Thymus (tissue), 11 donors: ENCODE measurements around the gene BSN. TPM values are rescaled to one million over a fixed set of nuclear protein-coding genes. Genes with fewer than 3 reads are reported as not detected.
"Not testable (repeated sequence)": the region's sequence is repeated elsewhere in the genome, so short reads cannot be mapped to it uniquely, and the experiment has no call there.

Experiments used
- DNase-seq, 9 donors: peaks; one replicate each; pipeline ENCODE4 v3.0.0-alpha.2; 2013; ENCODE audit warnings: low spot score in 9 of 9, low read depth in 6 of 9, missing footprints in 1 of 9
- H3K27ac ChIP-seq, 2 donors: one replicate each; pipeline ENCODE4 v1.5.1; 2013; ENCODE audit warnings: control low read depth in 1 of 2, low read depth in 1 of 2, low read length in 1 of 2, mild to moderate bottlenecking in 1 of 2, moderate library complexity in 1 of 2
- H3K27me3 ChIP-seq, 2 donors: one replicate each; pipeline ENCODE4 v1.5.1; 2013; ENCODE audit warnings: low read length in 1 of 2; ENCODE audit not compliant: control insufficient read depth in 2 of 2, insufficient read depth in 1 of 2
- H3K36me3 ChIP-seq, 2 donors: one replicate each; pipeline ENCODE4 v1.5.1; 2013; ENCODE audit warnings: low read length in 1 of 2, mild to moderate bottlenecking in 1 of 2, moderate library complexity in 1 of 2; ENCODE audit not compliant: control insufficient read depth in 2 of 2, insufficient read depth in 2 of 2
- H3K4me1 ChIP-seq, 2 donors: one replicate each; pipeline ENCODE4 v1.5.1; 2013; ENCODE audit warnings: low read length in 2 of 2; ENCODE audit not compliant: control insufficient read depth in 2 of 2, insufficient read depth in 2 of 2
- H3K4me3 ChIP-seq, 2 donors: one replicate each; pipeline ENCODE4 v1.5.1; 2013; ENCODE audit warnings: low read length in 2 of 2, control low read depth in 1 of 2, mild to moderate bottlenecking in 1 of 2
- H3K9me3 ChIP-seq, 2 donors: one replicate each; pipeline ENCODE4 v1.5.1; 2013; ENCODE audit warnings: low read length in 1 of 2, mild to moderate bottlenecking in 1 of 2; ENCODE audit not compliant: control insufficient read depth in 2 of 2, insufficient read depth in 1 of 2
- WGBS: extraction: QIAGEN DNeasy Blood & Tissue Kit; methylation state at CpG from one replicate; pipeline ENCODE4 v1.1.7; 2013; 5-methylcytosine and 5-hydroxymethylcytosine counted together
- polyA plus RNA-seq: library from polyadenylated mRNA; stranded (reverse); fragments of 200-250 nt; gene quantifications from one replicate; pipeline ENCODE4 v1.2.3, GENCODE V29; 2013
- total RNA-seq: library from RNA; stranded (reverse); fragments of 120-200 nt; gene quantifications from one replicate; pipeline ENCODE4 v1.2.4, GENCODE V29; 2013
- donor health status: healthy.

The BSN gene
- total and polyA plus RNA-seq, 2 donors: 0.09 TPM

GRCh38 chr3:49673715-49674496, 119.6 kb downstream of the BSN start, which contains the start of gene APEH:
Gene APEH (plus strand): TSS chr3:49674351. CDS start chr3:49674402, 51 bp downstream.
- H3K4me1 ChIP-seq: peaks cover 6 to 14% of the 10 kb centered on the region in 2 donors
- H3K27ac ChIP-seq: peak within 1 kb of the TSS; percentile 92 to 93
- peak within 1 kb of the TSS; percentile 66 to 69 for H3K4me3 ChIP-seq
- DNase-seq: peak; percentile 83 to 97 (median 92)
- H3K27me3 ChIP-seq: no peaks in the 10 kb centered on the region
- H3K9me3 ChIP-seq: peaks cover 0 to 4% of the 10 kb centered on the region in 2 donors
- WGBS: under 1% methylated on average over 71 of the region's 71 CpGs
- H3K36me3 ChIP-seq: peaks cover 29 to 31% of the 10 kb centered on the region in 2 donors

- Histone ChIP-seq H3K27ac (peak overlapping the region in 1 of 2 donors; percentile 22), H3K4me3 (peak overlapping the region; percentile 66 to 69), H3K27me3 (no peaks in the 10 kb centered on the region), H3K4me1 (peaks cover 6 to 14% of the 10 kb centered on the region in 2 donors), H3K9me3 (peaks cover 0 to 4% of the 10 kb centered on the region in 2 donors), H3K36me3 (peaks cover 36% of the 10 kb centered on the region in 2 donors)
- peak in 1 of 9 donors; percentile 18 for DNase-seq
- 6% methylated on average over 34 of the region's 34 CpGs for WGBS
These were observed 120.3 kb downstream of the BSN start for GRCh38 chr3:49674497-49674983.

- Histone ChIP-seq H3K4me3 (no peak overlapping the region), H3K27me3 (no peaks in the 10 kb centered on the region), H3K4me1 (peaks cover 6 to 14% of the 10 kb centered on the region in 2 donors), H3K36me3 (peaks cover 48 to 49% of the 10 kb centered on the region in 2 donors), H3K9me3 (peaks cover 0 to 4% of the 10 kb centered on the region in 2 donors), H3K27ac (no peak overlapping the region)
- DNase-seq: no peak
- WGBS: 98% methylated on average over 11 of the region's 11 CpGs
These were observed 121.6 kb downstream of the BSN start for GRCh38 chr3:49675912-49676311.

GRCh38 chr3:49680493-49681231, 126.4 kb downstream of the BSN start:
- no peaks in the 10 kb centered on the region for H3K4me1 ChIP-seq
- DNase-seq: no peak
- no peaks in the 10 kb centered on the region for H3K9me3 ChIP-seq
- peaks cover 0 to 10% of the 10 kb centered on the region in 2 donors for H3K27me3 ChIP-seq
- H3K36me3 ChIP-seq: peaks cover 77 to 84% of the 10 kb centered on the region in 2 donors
- no peak overlapping the region for H3K4me3 ChIP-seq
- H3K27ac ChIP-seq: no peak overlapping the region
- WGBS: 93% methylated on average over 7 of the region's 7 CpGs

- Histone ChIP-seq H3K27me3 (peaks cover 2 to 15% of the 10 kb centered on the region in 2 donors), H3K27ac (no peak overlapping the region), H3K4me1 (no peaks in the 10 kb centered on the region), H3K9me3 (no peaks in the 10 kb centered on the region), H3K4me3 (no peak overlapping the region), H3K36me3 (peaks cover 72 to 79% of the 10 kb centered on the region in 2 donors)
- DNase-seq: no peak
- 99% methylated on average over 2 of the region's 2 CpGs for WGBS
These were observed 126.9 kb downstream of the BSN start for GRCh38 chr3:49681232-49681522.

GRCh38 chr3:49681543-49681942, 127.3 kb downstream of the BSN start:
- Histone ChIP-seq H3K9me3 (no peaks in the 10 kb centered on the region), H3K4me3 (no peak overlapping the region), H3K4me1 (no peaks in the 10 kb centered on the region), H3K27ac (no peak overlapping the region), H3K27me3 (peaks cover 2 to 18% of the 10 kb centered on the region in 2 donors), H3K36me3 (peaks cover 69 to 76% of the 10 kb centered on the region in 2 donors)
- WGBS: 98% methylated on average over 4 of the region's 4 CpGs
- DNase-seq: no peak

- Histone ChIP-seq H3K9me3 (no peaks in the 10 kb centered on the region), H3K27ac (no peak overlapping the region), H3K4me3 (no peak overlapping the region), H3K36me3 (peaks cover 53 to 63% of the 10 kb centered on the region in 2 donors), H3K27me3 (peaks cover 4 to 33% of the 10 kb centered on the region in 2 donors), H3K4me1 (no peaks in the 10 kb centered on the region)
- no peak for DNase-seq
- 99% methylated on average over 6 of the region's 6 CpGs for WGBS
These were observed 128.9 kb downstream of the BSN start for GRCh38 chr3:49683162-49683561.

- Histone ChIP-seq H3K27me3 (peaks cover 4 to 39% of the 10 kb centered on the region in 2 donors), H3K36me3 (peaks cover 40 to 50% of the 10 kb centered on the region in 2 donors)
- WGBS: 97% methylated on average over 2 of the region's 2 CpGs
- DNase-seq, H3K9me3 ChIP-seq, H3K27ac ChIP-seq, H3K4me3 ChIP-seq, H3K4me1 ChIP-seq: not testable (repeated sequence)
These were observed 130.2 kb downstream of the BSN start for GRCh38 chr3:49684453-49684852.

- Histone ChIP-seq H3K27me3 (peaks cover 4 to 39% of the 10 kb centered on the region in 2 donors), H3K36me3 (peaks cover 36 to 43% of the 10 kb centered on the region in 2 donors), H3K4me1 (peaks cover 4 to 10% of the 10 kb centered on the region in 2 donors)
- not testable (repeated sequence) for H3K9me3 ChIP-seq, H3K4me3 ChIP-seq, H3K27ac ChIP-seq, DNase-seq
- 98% methylated on average over 10 of the region's 10 CpGs for WGBS
These were observed 130.8 kb downstream of the BSN start for GRCh38 chr3:49685103-49685502.
